ENCODE results near the gene LRRC8E. TPM values are rescaled to one million over a fixed set of nuclear protein-coding genes. Genes with fewer than 3 reads are reported as not detected.

LRRC8E gene
- total RNA-seq, 3 donors from 2014 or later = 1.4 to 15.1 (median 6.6) TPM

GRCh38 chr19:7843521-7843920, 44.8 kb upstream of the LRRC8E start:
- intact Hi-C loops (cut with DNase I; ENCODE audit: low total_unique reads) = loop anchor here (5.0 kb wide), 1 partner anchor 1286 kb away; no protein-coding TSS in a partner anchor
- TF ChIP-seq POLR2AphosphoS5 (IDR thresholded peaks at IDR 0.05) (no peak), CTCF (IDR thresholded peaks at IDR 0.05) (no peak), POLR2A (IDR thresholded peaks at IDR 0.05) (no peak)
- Histone ChIP-seq H3K36me3 (no peaks in the 10 kb centered on the region), H3K4me3 (no peak overlapping the region), H3K27ac (no peak overlapping the region), H3K27me3 (no peaks in the 10 kb centered on the region), H3K4me1 (no peaks in the 10 kb centered on the region), H3K9me3 (no peaks in the 10 kb centered on the region)
- no peak for DNase-seq (ENCODE audit: low spot score in 2 of 2)

- H3K27me3 ChIP-seq = no peaks in the 10 kb centered on the region
- TF ChIP-seq POLR2A (IDR thresholded peaks at IDR 0.05) (no peak), POLR2AphosphoS5 (IDR thresholded peaks at IDR 0.05) (no peak), CTCF (IDR thresholded peaks at IDR 0.05) (no peak)
- DNase-seq (ENCODE audit: low spot score in 2 of 2) = no peak
- no peak overlapping the region for H3K4me3 ChIP-seq
- intact Hi-C loops (cut with DNase I; ENCODE audit: low total_unique reads) = loop anchor here (5.0 kb wide), 1 partner anchor 1287 kb away; no protein-coding TSS in a partner anchor
- no peak overlapping the region for H3K27ac ChIP-seq
- H3K9me3 ChIP-seq = no peaks in the 10 kb centered on the region
- H3K36me3 ChIP-seq = no peaks in the 10 kb centered on the region
- no peaks in the 10 kb centered on the region for H3K4me1 ChIP-seq
These were observed 43.9 kb upstream of the LRRC8E start for GRCh38 chr19:7844405-7844804.

- H3K27ac ChIP-seq = no peak overlapping the region
- H3K9me3 ChIP-seq = no peaks in the 10 kb centered on the region
- no peaks in the 10 kb centered on the region for H3K27me3 ChIP-seq
- no peaks in the 10 kb centered on the region for H3K36me3 ChIP-seq
- intact Hi-C loops (cut with DNase I; ENCODE audit: low total_unique reads) = loop anchor here (5.0 kb wide), 1 partner anchor 1288 kb away; no protein-coding TSS in a partner anchor
- TF ChIP-seq POLR2AphosphoS5 (IDR thresholded peaks at IDR 0.05) (no peak), POLR2A (IDR thresholded peaks at IDR 0.05) (no peak), CTCF (IDR thresholded peaks at IDR 0.05) (no peak)
- no peak overlapping the region for H3K4me3 ChIP-seq
- DNase-seq (ENCODE audit: low spot score in 2 of 2) = no peak
- no peaks in the 10 kb centered on the region for H3K4me1 ChIP-seq
These were observed 43.4 kb upstream of the LRRC8E start for GRCh38 chr19:7844951-7845350.

DNA sequence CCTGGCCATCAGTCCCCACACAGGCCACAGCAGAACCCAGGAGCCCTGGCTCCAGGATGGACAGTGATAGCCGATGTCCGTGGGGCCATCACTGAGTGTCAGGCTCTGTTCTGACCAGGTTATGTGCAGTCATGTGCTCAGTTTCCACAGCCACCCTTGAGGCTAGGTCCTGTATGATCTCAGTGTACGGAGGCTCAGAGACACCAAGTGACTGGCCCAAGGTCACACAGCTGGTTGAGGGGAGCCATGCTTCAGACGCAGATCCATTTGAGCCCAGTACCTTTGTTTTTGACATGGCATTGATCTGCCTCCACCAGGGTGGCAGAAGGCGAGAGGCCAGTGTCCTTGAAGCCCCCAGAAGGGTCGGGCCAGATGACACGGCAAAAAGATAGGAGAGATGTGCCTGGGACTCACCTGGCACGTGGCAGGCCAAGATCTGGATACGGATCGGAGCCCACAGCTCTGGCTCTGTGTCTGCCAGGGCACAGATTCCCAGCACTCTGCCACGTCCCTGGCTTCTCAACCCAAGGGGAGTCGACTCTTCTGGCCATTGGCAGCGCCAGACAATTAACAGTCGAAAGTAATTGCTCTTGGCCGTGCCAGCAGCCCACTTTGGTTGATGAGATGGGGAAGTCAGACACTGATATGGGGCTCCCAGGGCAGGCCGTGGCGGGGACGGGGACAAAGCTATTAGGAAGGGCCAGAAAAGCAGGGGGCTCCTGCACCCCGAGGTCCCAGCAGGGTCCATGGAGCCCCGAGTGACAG, 42.7 kb upstream of the LRRC8E start:
- Histone ChIP-seq H3K4me3 (no peak overlapping the region), H3K27me3 (no peaks in the 10 kb centered on the region), H3K4me1 (no peaks in the 10 kb centered on the region), H3K9me3 (no peaks in the 10 kb centered on the region), H3K27ac (no peak overlapping the region), H3K36me3 (no peaks in the 10 kb centered on the region)
- intact Hi-C loops (cut with DNase I; ENCODE audit: low total_unique reads) = no loop called here
- DNase-seq (ENCODE audit: low spot score in 2 of 2) = no peak
- TF ChIP-seq POLR2A (IDR thresholded peaks at IDR 0.05) (no peak), POLR2AphosphoS5 (IDR thresholded peaks at IDR 0.05) (no peak)

DNA sequence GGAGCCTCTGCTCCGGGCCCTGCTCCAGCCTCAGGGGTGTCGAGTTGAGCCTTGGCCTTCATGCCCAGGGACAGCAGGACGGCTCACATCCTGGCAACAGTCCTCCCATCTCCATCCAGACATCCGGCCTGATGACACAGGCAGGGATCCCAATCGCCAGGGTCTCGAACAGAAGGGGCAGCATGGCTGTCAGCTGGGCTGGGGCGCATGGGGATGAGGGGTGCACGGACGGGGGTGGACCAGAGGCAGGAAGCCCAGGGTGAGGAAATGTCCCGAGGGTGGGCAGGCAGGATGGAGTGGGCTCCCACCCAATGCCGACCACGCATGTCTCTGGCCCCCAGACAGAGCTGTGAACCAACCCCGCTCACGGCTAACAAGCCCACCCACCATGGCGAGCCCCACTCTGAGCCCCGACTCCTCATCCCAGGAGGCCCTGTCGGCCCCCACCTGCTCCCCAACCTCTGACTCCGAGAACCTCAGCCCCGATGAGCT, 42.1 kb upstream of the LRRC8E start:
- intact Hi-C loops (cut with DNase I; ENCODE audit: low total_unique reads) = no loop called here

More for the DNA sequence above, 42.1 kb upstream of the LRRC8E start:
- Histone ChIP-seq H3K4me3 (no peak overlapping the region), H3K36me3 (no peaks in the 10 kb centered on the region), H3K9me3 (no peaks in the 10 kb centered on the region), H3K4me1 (no peaks in the 10 kb centered on the region), H3K27me3 (no peaks in the 10 kb centered on the region), H3K27ac (no peak overlapping the region)
- no peak for DNase-seq (ENCODE audit: low spot score in 2 of 2)
- TF ChIP-seq CTCF (IDR thresholded peaks at IDR 0.05) = no peak
- TF ChIP-seq POLR2AphosphoS5 (IDR thresholded peaks at IDR 0.05) = no peak
- TF ChIP-seq POLR2A (IDR thresholded peaks at IDR 0.05) = no peak
